Purkinje cell (primary cell): Measurements from ENCODE around the gene LBH. TPM values are rescaled to one million over a fixed set of nuclear protein-coding genes. Genes with fewer than 3 reads are reported as not detected.

Experiments used
- polyA plus RNA-seq: library from polyadenylated mRNA; unstranded; fragments of >200 nt; fragmentation: Nextera tagmentation; gene quantifications from 2 replicates; pipeline ENCODE4 v1.2.1, GENCODE V29; 2014

LBH gene
- polyA plus RNA-seq = 0.70 TPM in 1 of 2 replicates, not detected in the other

DNA sequence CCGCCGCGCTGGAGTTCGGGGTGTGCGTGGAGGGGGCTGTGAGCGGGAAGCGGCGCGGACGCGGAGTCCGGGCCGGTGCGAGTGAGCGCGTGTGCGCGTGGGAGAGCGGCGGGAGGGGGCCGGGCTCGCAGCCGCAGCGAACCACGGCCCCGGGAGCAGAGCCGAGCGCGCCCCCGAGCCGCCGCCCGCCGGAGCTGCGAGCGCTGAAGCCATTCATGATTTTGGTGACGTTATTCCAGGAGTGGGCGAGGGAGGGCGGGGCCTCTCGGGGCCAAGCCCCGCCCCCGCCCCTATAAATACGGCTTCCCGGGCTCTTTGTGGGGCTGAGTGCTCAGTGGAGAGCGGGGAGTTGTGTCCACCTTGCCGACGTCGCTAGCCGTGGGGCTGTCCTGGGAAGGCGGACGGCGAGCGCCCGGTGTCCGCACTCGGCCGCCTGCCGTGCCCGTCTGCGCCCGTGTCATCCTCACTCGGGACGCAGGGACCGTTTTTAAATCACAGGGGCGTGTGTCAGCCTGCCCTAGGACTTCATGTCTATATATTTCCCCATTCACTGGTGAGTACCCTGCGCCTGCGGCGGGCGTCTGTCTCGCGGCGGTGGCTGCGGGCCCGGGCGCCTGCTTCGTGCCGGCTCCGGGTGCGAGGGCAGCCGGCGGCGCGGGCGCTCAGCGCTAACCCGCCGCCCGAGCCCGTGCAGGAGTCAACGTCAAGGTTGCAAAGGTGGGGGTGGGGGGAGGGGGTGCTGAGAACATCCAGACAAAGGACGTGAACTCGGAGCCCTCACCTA, at the start of gene LBH:
Gene LBH (plus strand): TSS at position 323 of the 784 bp plus-strand sequence. CDS start 205 bp downstream, at position 528.

Other genes starting within 250 kb of the LBH start
- 244 and 281 TPM in 2 replicates for gene YPEL5, start 84.5 kb upstream of the LBH start, polyA plus RNA-seq
- 5.6 and 13.8 TPM in 2 replicates for gene LCLAT1, start 215.7 kb downstream of the LBH start, polyA plus RNA-seq